HCT116 (cell line): ENCODE measurements around the gene PDGFA. TPM values are rescaled to one million over a fixed set of nuclear protein-coding genes. Genes with fewer than 3 reads are reported as not detected.

Experiments
- ATAC-seq: fragments of 200-7000 bp; cut with Tn5 transposase; 2 replicates; pipeline ENCODE4 v1.9.1; 2020; ENCODE audit warnings: mild to moderate bottlenecking, moderate library complexity
- BruUV-seq: library from RNA; stranded (reverse); fragments of 400-500 nt; replicated peaks from 2 replicates; lab custom pipeline; 2021; lab: Mats Ljungman, UMichigan
- CTCF ChIA-PET: fragments of 300-600 bp; sonication (Branson Sonifier 250); formaldehyde crosslinking; loops from one replicate; lab custom pipeline; 2021; ENCODE audit warnings: antibody characterized with exemption; lab: Charles Lee
- POLR2A ChIA-PET: fragments of 300-600, 350-600 bp; sonication (Branson Sonifier 250); formaldehyde crosslinking; loops from one replicate; lab custom pipeline; 2021; ENCODE audit warnings: antibody characterized with exemption; lab: Charles Lee
- RAD21 ChIA-PET, 2 experiments: fragments of 300-600 bp; sonication (Branson Sonifier 250); formaldehyde crosslinking; loops; one replicate each; lab custom pipeline; 2023; ENCODE audit warnings: low total read pairs in 2 of 2; ENCODE audit not compliant: uncharacterized antibody in 2 of 2, unreplicated experiment in 2 of 2, low non-redundant PET in 1 of 2; lab: Charles Lee
- DNase-seq: peaks from one replicate; pipeline ENCODE4 v3.0.0-alpha.2; 2010; ENCODE audit warnings: low read depth, low spot score
- H2AFZ ChIP-seq: fragments of 200-600 bp; shearing (Covaris generic), sonication (generic); 2 replicates; pipeline ENCODE4 v1.6.1; 2017; ENCODE audit warnings: low read depth, mixed run types, mixed read lengths, antibody characterized with exemption, low read length; ENCODE audit not compliant: poor library complexity, severe bottlenecking
- H3K27ac ChIP-seq: 2 replicates; pipeline ENCODE4 v1.5.1; 2012; ENCODE audit warnings: low read depth, low read length
- H3K27me3 ChIP-seq: fragments of 200-600 bp; sonication (generic); 2 replicates; pipeline ENCODE4 v1.6.1; 2016; ENCODE audit warnings: mixed run types, low read length, mixed read lengths; ENCODE audit not compliant: insufficient read depth
- H3K36me3 ChIP-seq, 2 experiments: fragments of 200-500 bp in 1 of 2; fragments of 200-600 bp in 1 of 2; sonication (Bioruptor generic) in 1 of 2; sonication (generic) in 1 of 2; 2 replicates each; pipeline versions ENCODE4 v1.5.1 to v1.6.1; 2014 to 2016; ENCODE audit warnings: low read length in 2 of 2, inconsistent platforms in 1 of 2, mixed read lengths in 1 of 2, mixed run types in 1 of 2; ENCODE audit not compliant: insufficient read depth in 2 of 2, control insufficient read depth in 1 of 2
- H3K4me1 ChIP-seq, 2 experiments: fragments of 200-600 bp in 1 of 2; sonication (generic) in 1 of 2; 2 replicates each; pipeline versions ENCODE4 v1.5.1 to v1.6.1; 2012 to 2017; ENCODE audit warnings: low read length in 2 of 2, inconsistent platforms in 1 of 2, mild to moderate bottlenecking in 1 of 2, mixed read lengths in 1 of 2, mixed run types in 1 of 2, moderate library complexity in 1 of 2; ENCODE audit not compliant: insufficient read depth in 2 of 2, control insufficient read depth in 1 of 2
- H3K4me2 ChIP-seq: fragments of 200-600 bp; sonication (generic); 2 replicates; pipeline ENCODE4 v1.6.1; 2017; ENCODE audit warnings: mixed run types, low read length, mixed read lengths
- H3K4me3 ChIP-seq, 2 experiments: fragments of 200-600 bp in 1 of 2; sonication (generic) in 1 of 2; replicated peaks in 1 of 2; 2 replicates each; pipeline ENCODE4 v1.5.1; 2011 to 2016; ENCODE audit warnings: low read length in 2 of 2, control low read depth in 1 of 2, low read depth in 1 of 2, mild to moderate bottlenecking in 1 of 2, mixed read lengths in 1 of 2, mixed run types in 1 of 2
- H3K79me2 ChIP-seq: fragments of 200-600 bp; sonication (generic); 2 replicates; pipeline ENCODE4 v1.6.1; 2017; ENCODE audit warnings: mild to moderate bottlenecking, mixed run types, low read length, moderate library complexity, mixed read lengths; ENCODE audit not compliant: insufficient read depth
- H3K9ac ChIP-seq: fragments of 200-600 bp; sonication (generic); 2 replicates; pipeline ENCODE4 v1.6.1; 2016; ENCODE audit warnings: low read length, mixed read lengths
- H3K9me2 ChIP-seq: fragments of 200-600 bp; sonication (generic), shearing (Covaris generic); 2 replicates; pipeline ENCODE4 v1.6.1; 2017; ENCODE audit warnings: mixed run types, mild to moderate bottlenecking, moderate library complexity; ENCODE audit not compliant: insufficient read depth
- H3K9me3 ChIP-seq, 2 experiments: fragments of 200-500 bp in 1 of 2; fragments of 200-600 bp in 1 of 2; sonication (Bioruptor generic) in 1 of 2; sonication (generic) in 1 of 2; 2 replicates each; pipeline ENCODE4 v1.6.1; 2014 to 2017; ENCODE audit warnings: low read length in 2 of 2, mixed read lengths in 2 of 2, inconsistent platforms in 1 of 2, low read depth in 1 of 2, mild to moderate bottlenecking in 1 of 2, mixed run types in 1 of 2, moderate library complexity in 1 of 2; ENCODE audit not compliant: control insufficient read depth in 1 of 2, insufficient read depth in 1 of 2
- H4K20me1 ChIP-seq: fragments of 200-600 bp; sonication (generic), shearing (Covaris generic); 2 replicates; pipeline ENCODE4 v1.6.1; 2017; ENCODE audit warnings: mixed run types, mild to moderate bottlenecking, moderate library complexity; ENCODE audit not compliant: insufficient read depth
- CBX3 ChIP-seq: IDR thresholded peaks from 2 replicates; pipeline ENCODE4 v1.6.1; 2012; ENCODE audit warnings: low read depth
- CEBPB ChIP-seq: IDR thresholded peaks from 2 replicates; pipeline ENCODE4 v1.6.1; 2012; ENCODE audit warnings: low read depth
- ELF1 ChIP-seq: IDR thresholded peaks from 2 replicates; pipeline ENCODE4 v1.6.1; 2012; ENCODE audit warnings: low read depth, borderline replicate concordance
- EZH2 ChIP-seq: fragments of 200-600 bp; sonication (generic); IDR thresholded peaks from 2 replicates; pipeline ENCODE4 v1.6.1; 2017; ENCODE audit warnings: antibody characterized with exemption, mixed run types
- JUND ChIP-seq: IDR thresholded peaks from 2 replicates; pipeline ENCODE4 v1.6.1; 2012
- MAX ChIP-seq: IDR thresholded peaks from 2 replicates; pipeline ENCODE4 v1.6.1; 2012
- POLR2A ChIP-seq: IDR thresholded peaks from 2 replicates; pipeline ENCODE4 v1.7.0; 2011; ENCODE audit warnings: borderline replicate concordance; ENCODE audit not compliant: insufficient read depth, insufficient read length; ENCODE audit errors: extremely low read depth
- POLR2AphosphoS5 ChIP-seq: IDR thresholded peaks from 2 replicates; pipeline ENCODE4 v1.6.1; 2011; ENCODE audit warnings: mild to moderate bottlenecking, low read depth, low read length, moderate library complexity
- SP1 ChIP-seq: IDR thresholded peaks from 2 replicates; pipeline ENCODE4 v1.6.1; 2012; ENCODE audit warnings: low read depth
- SRF ChIP-seq: IDR thresholded peaks from 2 replicates; pipeline ENCODE4 v1.6.1; 2012; ENCODE audit warnings: low read depth
- TCF7L2 ChIP-seq: IDR thresholded peaks from 2 replicates; pipeline ENCODE4 v1.7.0; 2011; ENCODE audit warnings: borderline replicate concordance, inconsistent platforms; ENCODE audit not compliant: insufficient read depth, insufficient read length; ENCODE audit errors: extremely low read depth
- YY1 ChIP-seq: IDR thresholded peaks from 2 replicates; pipeline ENCODE4 v1.6.1; 2011; ENCODE audit warnings: low read length, low read depth, moderate library complexity, mild to moderate bottlenecking; ENCODE audit not compliant: insufficient replicate concordance; ENCODE audit errors: extremely low read depth
- ZBTB33 ChIP-seq: IDR thresholded peaks from 2 replicates; pipeline ENCODE4 v1.6.1; 2011; ENCODE audit warnings: mild to moderate bottlenecking, low read length, moderate library complexity; ENCODE audit not compliant: insufficient replicate concordance; ENCODE audit errors: extremely low read depth
- ZNF274 ChIP-seq: fragments of 200-500 bp; sonication (Bioruptor generic); IDR thresholded peaks from 2 replicates; pipeline ENCODE4 v1.6.1; 2014; ENCODE audit warnings: mild to moderate bottlenecking, low read depth, low read length, inconsistent platforms
- intact Hi-C: fragments of 100-400 bp; cut with micrococcal nuclease; formaldehyde crosslinking; loops from 2 replicates; pipeline ENCODE4 v1.10.0; 2022
- total RNA-seq: library from RNA; stranded (reverse); gene quantifications from one replicate; pipeline ENCODE4 v1.2.1, GENCODE V29; 2021; ENCODE audit not compliant: unreplicated experiment

The PDGFA gene
- total RNA-seq, 1 experiment from 2014 or later, result 44.7 TPM

- no TSS peak for BruUV-seq
- H3K9me3 ChIP-seq, result no peaks in the 10 kb centered on the region
- no peak for DNase-seq
- intact Hi-C loops, result no loop called here
- no peak overlapping the region for H3K9ac ChIP-seq
- RAD21 ChIA-PET, result no interaction called here
- ATAC-seq, result no peak
- no peak for TF ChIP-seq POLR2A
- CTCF ChIA-PET, result no interaction called here
- H3K4me3 ChIP-seq, result no peak overlapping the region
- 0 out of 2 replicates have a peak overlapping the region, but pooled peaks have one; percentile 5 for H3K27ac ChIP-seq
- no peaks in the 10 kb centered on the region for H3K79me2 ChIP-seq
- H3K4me2 ChIP-seq, result no peak overlapping the region
- no peaks in the 10 kb centered on the region for H4K20me1 ChIP-seq
- POLR2A ChIA-PET, result no interaction called here
- no peaks in the 10 kb centered on the region for H3K27me3 ChIP-seq
- peaks cover 40 to 66% of the 10 kb centered on the region in 2 experiments for H3K4me1 ChIP-seq
- no peaks in the 10 kb centered on the region for H3K36me3 ChIP-seq
- no peak overlapping the region for H2AFZ ChIP-seq
- H3K9me2 ChIP-seq, result no peaks in the 10 kb centered on the region
Measured at GRCh38 chr7:541661-542060, 22.0 kb upstream of the PDGFA start.

- H2AFZ ChIP-seq, result no peak overlapping the region
- ChIA-PET RAD21 (no interaction called here), CTCF (no interaction called here), POLR2A (no interaction called here)
- intact Hi-C loops, result no loop called here
- peak overlapping the region; percentile 100 for H3K27ac ChIP-seq
- ATAC-seq (no peak), DNase-seq (no peak)
- H3K36me3 ChIP-seq, result no peaks in the 10 kb centered on the region
- H4K20me1 ChIP-seq, result no peaks in the 10 kb centered on the region
- BruUV-seq, result no TSS peak
- H3K9me3 ChIP-seq, result no peaks in the 10 kb centered on the region
- H3K4me3 ChIP-seq, result no peak overlapping the region
- 0 out of 2 replicates have a peak overlapping the region, but pooled peaks have one; percentile 76 for H3K4me2 ChIP-seq
- no peaks in the 10 kb centered on the region for H3K79me2 ChIP-seq
- TF ChIP-seq EZH2, result no peak
- TF ChIP-seq MAX, result no peak
- TF ChIP-seq YY1, result no peak
- no peak for TF ChIP-seq CBX3
- TF ChIP-seq CEBPB, result no peak
- TF ChIP-seq ELF1, result no peak
- no peak for TF ChIP-seq JUND
- no peak for TF ChIP-seq ZBTB33
- TF ChIP-seq SP1, result no peak
- TF ChIP-seq SRF, result no peak
- TF ChIP-seq POLR2AphosphoS5, result no peak
- no peak for TF ChIP-seq TCF7L2
- TF ChIP-seq ZNF274, result no peak
- peaks cover 40 to 66% of the 10 kb centered on the region in 2 experiments for H3K4me1 ChIP-seq
- H3K9me2 ChIP-seq, result no peaks in the 10 kb centered on the region
- H3K27me3 ChIP-seq, result no peaks in the 10 kb centered on the region
- H3K9ac ChIP-seq, result no peak overlapping the region
Measured at GRCh38 chr7:540997-541396, 21.4 kb upstream of the PDGFA start.
